GM21786 (cell line): ENCODE data around the gene OR6C76.
"Not testable (repeated sequence)": the region's sequence is repeated elsewhere in the genome, so short reads cannot be mapped to it uniquely, and the experiment has no call there.

ENCODE experiments used
- ATAC-seq: cut with Tn5 transposase; IDR thresholded peaks from one replicate; pipeline ENCODE4 v1.9.1; 2021; ENCODE audit not compliant: unreplicated experiment

Gene OR6C76

DNA sequence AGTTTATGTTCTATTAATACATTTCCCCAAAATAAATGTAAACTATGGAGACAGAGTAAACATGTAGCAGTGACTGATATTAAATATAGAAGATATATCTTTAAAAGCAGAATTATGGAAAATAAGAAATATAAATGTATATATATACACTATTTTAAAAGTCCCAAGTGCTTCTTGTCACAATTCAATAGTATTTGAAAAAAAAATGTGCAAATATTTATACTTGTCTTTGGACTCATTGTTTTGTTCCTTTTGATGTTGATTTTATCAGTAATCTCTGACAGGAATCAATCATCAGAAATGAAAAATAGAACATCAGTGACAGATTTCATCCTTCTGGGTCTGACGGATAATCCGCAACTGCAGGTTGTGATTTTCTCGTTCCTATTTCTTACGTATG, at the start of gene OR6C76:
OR6C76 (plus strand) TSS at position 301 of the 400 bp plus-strand sequence; CDS start at position 301, 0 bp downstream.
- no peak for ATAC-seq

DNA sequence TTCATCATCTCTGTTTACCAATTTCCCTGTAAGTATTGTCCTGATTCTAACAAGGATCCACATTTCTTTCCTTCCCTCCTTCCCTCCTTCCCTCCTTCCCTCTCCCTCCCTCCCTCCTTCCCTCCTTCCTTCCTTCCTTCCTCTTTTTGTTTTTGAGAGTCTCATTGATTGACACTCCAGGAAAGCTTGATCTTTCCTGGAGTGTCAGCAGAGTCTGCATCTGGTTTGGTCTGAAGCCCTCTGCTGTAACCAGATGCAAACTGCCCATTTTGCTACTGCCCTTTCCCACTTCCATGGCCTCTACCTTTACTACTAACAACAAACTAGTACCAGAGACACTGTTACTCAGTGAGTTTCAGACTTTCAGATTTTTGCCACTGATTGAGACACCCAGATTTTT, 40.2 kb upstream of the OR6C76 start:
- ATAC-seq, result no peak

DNA sequence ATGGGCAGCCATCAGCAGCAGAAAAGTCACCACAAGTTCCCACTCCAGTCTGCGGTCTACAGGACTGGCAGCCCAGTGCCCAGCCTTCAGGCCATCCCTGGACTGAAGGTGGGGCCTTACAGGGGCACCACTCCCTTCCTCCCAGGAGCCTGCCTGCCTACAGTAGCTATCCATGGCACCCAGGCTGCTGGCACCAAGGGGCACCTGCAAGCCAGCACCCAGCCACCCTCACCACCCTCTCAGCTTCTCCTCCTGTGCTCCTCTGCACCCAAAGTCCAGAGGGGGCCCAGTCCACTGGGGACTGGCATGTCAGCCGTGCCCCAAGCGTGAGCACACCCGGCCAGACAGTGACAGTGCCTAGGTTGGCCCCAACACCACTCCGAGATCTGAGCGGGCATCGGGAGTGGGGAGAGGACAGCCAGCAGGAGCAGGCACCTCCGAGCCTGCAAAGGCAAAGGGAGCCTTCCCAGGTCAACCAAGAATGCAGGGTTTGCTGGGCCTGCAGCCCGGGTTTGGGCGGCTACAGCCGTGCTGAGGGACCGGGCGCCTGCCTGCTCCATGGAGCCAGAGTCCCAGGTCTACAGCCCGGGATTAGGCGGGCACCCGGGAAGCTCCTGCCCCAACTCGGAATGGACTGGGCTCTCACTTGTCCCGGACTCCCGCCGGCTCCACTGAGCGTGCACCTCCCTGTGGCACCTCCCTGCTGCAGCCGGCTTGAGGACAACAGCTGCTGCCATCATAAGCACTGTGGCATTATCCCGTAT, 33.8 kb upstream of the OR6C76 start:
- ATAC-seq, result no peak

DNA sequence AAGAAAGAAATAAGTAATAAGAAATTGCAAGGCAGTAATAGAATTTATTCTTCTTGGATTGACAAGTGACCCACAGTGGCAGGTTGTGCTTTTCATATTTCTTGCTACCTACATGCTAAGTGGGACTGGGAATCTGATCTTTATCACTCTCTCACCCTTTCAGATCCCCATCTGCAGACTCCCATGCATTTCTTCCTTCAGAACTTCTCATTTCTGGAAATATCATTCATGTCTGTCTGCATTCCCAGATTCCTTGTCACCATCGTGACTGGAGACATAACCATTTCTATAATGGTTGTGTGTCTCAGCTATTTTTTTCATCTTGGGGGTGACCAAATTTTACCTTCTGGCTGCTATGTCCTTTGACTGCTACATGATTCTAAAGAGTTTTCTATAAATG, 29.7 kb upstream of the OR6C76 start:
- ATAC-seq, result no peak

DNA sequence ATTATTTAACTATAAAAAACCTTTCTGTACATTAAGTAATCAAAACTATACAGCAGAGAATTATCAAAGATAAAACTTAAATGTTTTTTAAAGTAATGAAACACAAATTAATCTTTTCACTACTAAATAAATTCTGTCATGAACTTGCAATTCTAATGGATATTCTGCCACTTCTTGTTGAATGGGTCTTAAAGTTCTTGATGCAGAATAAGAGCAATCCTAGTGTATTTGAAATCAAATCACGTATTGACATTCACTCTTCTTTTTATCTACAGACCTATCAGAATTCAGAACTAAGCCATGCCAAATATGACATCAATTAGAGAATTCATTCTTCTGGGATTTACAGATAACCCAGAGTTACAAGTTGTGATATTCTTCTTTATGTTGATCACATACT, 25.8 kb upstream of the OR6C76 start, which contains the start of gene OR6C65:
OR6C65 (plus strand) TSS at position 301 of the 400 bp plus-strand sequence; CDS start at position 301, 0 bp downstream.
- no peak for ATAC-seq

GRCh38 chr12:55407866-55408265, 18.2 kb upstream of the OR6C76 start:
- no peak for ATAC-seq

- not testable (repeated sequence) for ATAC-seq
These were observed 16.9 kb upstream of the OR6C76 start for GRCh38 chr12:55409133-55409532.

DNA sequence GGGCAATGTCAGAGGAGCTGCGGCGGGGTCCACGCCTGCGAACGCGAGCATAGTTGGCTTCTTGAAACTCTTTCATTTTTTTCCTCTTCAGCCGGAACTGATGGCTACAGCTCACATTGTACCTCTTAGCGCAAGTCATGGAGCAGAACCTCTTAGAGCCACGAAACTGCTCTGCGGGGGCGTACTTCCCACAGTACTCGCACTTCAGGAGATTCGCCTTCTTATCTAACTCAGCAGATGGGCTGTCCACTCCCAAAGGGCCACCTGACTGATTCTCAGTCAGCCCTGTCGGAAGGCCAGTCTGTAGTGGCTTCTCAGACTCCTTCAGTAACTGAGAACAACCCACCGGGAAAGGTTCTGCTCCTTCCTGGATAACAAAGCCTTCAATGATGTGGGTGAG, 13.9 kb upstream of the OR6C76 start:
- not testable (repeated sequence) for ATAC-seq

GRCh38 chr12:55413498-55414388, 12.3 kb upstream of the OR6C76 start:
- not testable (repeated sequence) for ATAC-seq

DNA sequence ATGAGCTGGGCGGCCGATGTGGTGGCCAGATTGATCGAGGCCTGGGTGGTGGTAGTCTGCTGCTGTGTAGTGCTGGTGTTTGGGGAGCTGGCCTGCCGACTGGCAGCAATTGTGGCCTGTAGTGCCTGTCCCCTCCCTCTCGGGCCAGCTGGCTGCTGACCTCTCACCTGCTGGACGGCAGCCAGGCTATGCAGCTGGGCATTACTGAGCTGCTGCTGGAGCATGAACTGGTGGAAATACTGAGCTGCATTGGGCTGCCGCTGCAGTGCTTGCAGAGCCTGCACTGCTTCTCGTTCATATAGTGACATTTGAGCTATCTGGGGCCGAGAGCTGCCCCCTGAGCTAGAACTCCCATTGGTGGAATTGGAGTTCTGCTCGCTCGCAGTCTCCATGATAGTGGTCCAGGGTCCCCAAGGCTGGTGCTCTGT, 11.6 kb upstream of the OR6C76 start:
- ATAC-seq, result not testable (repeated sequence)

DNA sequence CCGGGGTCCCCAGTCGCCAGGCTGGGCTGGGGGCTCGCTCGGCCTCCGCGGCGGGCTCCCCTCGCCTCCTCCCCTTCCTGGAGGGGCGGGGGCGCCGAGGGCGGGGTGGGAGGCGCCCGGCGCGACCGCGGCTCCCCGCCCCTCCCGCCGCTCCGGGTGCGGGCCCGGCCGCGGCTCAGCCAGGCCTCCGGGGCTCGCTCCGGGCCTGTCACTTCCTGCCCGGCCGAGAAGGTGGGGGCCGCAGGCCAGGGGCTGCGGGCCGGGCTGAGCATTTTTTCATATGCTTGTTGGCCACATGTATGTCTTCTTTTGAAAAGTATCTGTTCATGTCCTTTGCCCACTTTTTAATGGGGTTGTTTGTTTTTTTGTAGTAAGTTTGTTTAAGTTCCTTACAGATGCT, 11.2 kb upstream of the OR6C76 start:
- not testable (repeated sequence) for ATAC-seq

DNA sequence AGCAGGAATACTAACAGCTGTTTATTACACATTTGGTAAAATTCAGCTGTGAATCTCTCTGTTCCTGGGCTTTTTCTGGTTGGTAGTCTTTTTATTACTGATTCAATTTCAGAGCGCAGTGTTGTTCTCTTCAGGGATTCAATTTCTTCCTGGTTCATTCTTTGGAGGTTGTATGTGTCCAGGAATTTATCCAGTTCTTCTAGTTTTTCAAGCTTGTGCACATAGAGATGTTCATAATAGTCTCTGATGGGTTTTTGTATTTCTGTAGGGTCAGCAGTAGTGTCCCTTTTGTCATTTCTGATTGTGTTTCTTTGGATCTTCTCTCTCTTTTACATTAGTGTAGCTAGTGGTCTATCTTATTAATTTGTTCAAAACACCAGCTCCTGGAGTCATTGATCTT, 9.1 kb upstream of the OR6C76 start:
- ATAC-seq, result no peak

- ATAC-seq, result no peak
These were observed 5.6 kb upstream of the OR6C76 start for GRCh38 chr12:55420307-55420962.

DNA sequence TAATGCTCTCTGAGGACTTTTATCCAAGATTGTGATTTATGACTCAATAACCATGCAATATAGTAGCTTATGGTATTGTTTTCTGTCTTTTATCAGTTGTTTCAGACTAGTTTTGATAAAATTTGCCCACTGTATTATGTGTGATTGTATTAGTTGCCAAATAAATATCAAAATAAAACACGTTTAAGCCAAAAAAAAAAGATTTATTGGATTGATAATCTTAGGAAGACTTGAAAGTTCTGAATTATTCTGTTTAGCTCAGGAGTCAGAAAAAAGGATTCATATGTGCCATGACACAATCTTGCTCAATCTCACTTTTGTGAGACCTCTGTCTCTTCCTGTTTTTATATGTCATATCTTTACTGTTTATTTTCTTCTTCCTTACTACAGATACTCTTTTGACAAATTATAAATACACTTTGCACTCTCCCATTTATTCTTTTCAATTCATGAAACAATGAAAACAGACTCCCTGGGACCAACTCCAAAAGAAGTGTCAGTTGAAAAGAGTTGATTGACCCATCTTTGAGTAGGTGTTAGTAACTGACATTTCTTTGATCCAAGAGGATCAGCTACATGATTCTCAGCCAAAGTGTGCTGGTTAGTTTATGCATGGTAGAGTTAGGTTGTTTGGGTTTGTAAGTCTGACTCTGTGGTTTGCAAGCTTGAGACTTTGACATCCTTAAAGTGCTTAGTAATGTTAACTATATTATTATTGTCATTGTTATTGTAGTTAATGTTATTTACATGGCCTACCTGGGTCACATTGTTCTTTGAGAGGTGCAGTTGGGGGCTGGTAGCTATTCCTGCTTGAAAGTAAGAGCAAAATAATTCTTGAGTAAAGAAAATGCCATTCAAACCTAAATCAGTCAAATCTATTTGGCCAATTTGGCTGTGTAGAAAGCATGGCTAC, 2.5 kb downstream of the OR6C76 start:
- no peak for ATAC-seq

DNA sequence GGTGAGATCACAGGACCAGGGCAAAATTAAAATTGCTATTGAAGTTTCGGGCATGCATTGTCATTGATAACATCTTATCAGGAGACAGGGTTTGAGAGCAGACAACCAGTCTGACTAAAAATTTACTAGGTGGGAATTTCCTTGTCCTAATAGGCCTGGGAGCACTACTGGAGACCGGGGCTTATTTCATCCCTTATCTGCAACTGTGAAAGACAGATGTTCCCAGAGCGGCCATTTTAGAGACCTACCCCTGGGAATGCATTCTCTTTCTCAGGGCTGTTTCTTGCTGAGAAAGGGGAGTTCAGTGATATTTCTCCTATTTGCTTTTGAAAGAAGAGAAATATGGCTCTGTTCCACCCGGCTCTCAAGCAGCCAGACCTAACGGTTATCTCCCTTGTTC, 15.2 kb downstream of the OR6C76 start:
- not testable (repeated sequence) for ATAC-seq

DNA sequence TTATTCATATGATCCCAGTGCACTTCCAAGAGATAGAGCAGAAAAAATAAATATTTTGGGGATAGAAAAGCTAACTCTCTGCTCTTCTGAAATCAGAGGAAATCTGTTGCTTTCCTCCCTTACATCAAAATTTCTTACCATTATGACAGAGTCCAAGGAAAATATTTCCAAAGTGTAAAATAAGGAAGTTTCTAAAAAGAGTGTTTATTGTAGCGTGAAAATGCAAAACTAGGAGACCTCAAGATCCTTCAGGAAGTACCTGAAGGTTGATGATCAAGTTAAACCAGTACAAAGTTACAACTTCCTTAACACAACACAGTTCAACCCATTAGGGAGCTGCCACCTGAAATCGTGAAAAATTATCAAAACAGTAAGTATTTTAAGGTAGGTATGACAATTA, 17.7 kb downstream of the OR6C76 start, which contains the start of gene OR6C2:
OR6C2 (plus strand) TSS at position 301 of the 400 bp plus-strand sequence. CDS start 8,138 bp downstream, outside the sequence.
- ATAC-seq, result no peak

DNA sequence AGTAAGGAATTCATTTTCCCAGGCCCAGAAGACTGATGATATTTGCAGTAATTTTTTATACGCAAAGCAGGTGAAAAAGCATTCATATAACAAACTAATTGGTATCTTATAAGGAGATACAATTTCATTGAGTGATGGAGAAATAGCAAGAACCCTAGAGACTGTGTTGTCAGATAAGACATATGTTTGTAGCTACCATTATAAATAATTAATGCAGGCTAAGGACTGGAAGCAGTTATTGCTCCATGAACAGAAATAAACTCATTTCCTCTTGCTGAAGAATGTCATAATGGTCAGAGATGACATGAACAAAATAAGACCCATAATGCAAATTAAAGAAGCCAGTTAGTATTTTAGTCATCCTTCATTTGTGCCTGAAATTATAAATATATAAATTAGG, 19.3 kb downstream of the OR6C76 start:
- ATAC-seq, result no peak

GRCh38 chr12:55446326-55446725, 20.3 kb downstream of the OR6C76 start:
- no peak for ATAC-seq

DNA sequence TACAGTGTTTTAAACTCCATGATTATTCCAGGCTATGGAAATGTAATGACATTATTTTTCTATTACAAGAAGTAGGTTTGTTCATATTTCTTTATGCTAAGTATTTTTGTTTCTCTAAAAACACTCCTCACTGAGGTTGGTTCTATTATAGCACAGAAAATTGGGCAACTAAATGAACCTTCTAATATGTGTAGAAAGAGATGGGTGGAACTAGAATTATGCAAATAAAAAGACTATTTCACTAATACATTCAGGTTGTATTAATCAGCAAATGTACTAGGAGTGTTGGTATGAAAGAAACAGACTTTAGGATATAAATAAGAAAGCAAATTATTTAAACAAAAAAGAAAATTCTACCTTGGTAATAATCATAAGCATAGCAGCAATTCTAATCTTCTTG, 22.8 kb downstream of the OR6C76 start:
- ATAC-seq, result no peak

DNA sequence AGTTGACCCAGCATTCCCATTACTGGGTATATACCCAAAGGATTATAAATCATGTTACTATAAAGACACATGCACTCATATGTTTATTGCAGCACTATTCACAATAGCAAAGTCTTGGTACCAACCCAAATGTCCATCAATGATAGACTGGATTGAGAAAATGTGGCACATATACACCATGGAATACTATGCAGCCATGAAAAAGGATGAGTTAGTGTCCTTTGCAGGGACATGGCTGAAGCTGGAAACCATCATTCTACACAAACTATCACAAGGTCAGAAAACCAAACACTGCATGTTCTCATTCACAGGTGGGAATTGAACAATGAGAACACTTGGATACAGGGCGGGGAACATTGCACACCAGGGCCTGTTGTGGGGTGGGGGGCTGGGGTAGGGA, 38.9 kb downstream of the OR6C76 start:
- ATAC-seq, result not testable (repeated sequence)
